Stimulated activated CD4-positive, alpha-beta T cell treated with anti-CD3 and anti-CD28 coated beads, Interleukin-15, amount 100 ng/mL, for 48 hours (primary cell): ENCODE measurements around the gene STEAP1B.

Source experiments
- DNase-seq, 2 donors: peaks; one replicate each; pipeline ENCODE4 v3.0.0-alpha.2; 2020; ENCODE audit warnings: low read depth in 2 of 2

Gene STEAP1B

DNA sequence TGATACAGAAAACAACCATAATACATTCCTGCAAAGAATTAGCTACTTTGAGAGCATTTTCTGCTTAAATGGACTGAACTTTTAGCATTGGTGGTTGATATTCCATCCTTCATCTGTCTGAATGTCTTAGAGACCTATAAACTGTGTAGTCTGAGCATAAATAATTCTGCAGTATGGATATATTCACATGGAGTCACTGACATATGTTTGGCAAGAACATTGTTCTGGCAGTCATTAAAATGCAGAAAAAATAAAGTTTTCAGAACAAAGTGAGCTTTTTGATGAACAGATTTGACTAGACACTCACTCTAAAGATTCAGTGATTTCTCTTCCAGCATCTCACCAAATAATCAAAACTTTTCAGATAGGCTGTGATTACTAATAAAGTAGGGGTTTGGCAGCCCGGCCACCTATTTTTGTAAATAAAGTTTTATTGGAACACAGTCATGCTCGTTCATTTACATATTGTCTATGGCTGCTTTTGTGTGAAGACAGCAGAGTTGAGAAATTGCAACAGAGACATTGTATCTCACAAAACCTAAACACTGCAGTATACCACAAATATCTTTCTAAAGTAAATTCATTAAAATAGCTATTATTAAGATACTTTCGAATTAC, 98.9 kb downstream of the STEAP1B start:
- DNase-seq, result no peak

DNA sequence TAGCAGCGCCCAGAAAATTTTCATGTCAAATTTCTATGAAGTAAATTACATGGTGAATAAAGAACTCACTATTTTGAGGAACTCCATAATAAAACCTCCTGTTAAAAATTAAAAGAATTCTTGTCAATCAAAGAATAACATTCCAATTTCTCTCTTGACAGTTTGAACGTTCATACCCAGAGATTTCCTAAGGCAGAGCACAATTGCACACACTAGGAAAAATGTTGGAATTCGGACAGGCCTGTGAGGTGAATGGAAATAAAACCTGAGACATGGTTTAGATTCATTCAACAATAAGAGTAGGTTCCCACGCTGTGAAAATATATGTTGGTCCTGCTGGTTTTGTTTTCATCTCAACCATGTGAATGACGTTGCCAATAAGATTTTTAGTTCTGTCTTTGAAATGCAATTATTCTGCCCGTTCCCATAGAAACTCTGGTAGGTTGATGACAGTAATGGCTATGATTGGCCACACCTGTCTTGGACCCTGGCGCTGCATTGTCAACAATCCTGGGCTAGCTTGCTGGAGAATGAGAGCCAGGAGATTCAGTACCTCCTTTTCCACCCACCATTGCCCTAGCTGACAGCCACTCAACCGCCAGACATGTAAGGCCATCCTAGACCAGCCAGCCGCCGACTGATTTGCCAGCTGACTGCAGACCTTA, 99.7 kb downstream of the STEAP1B start:
- DNase-seq, result no peak

DNA sequence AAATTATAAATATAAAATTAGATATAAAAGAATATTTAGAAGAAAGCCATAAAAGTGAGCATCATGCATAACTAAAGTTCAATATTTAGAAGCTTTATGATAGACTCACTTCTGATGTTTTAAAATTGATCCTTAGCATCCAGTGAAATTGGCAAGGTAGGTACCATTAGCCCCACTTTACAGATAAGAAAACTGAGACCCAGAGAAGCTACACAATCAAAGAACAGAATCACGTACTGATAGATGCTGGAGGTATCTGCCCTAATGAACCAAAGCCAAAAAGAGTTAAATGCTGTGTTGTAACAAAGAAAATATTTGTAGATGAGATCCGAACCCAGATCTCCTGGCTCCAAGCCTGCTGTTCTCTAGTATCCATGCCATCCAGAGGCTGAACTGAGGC, 100.4 kb downstream of the STEAP1B start:
- DNase-seq, result no peak

DNA sequence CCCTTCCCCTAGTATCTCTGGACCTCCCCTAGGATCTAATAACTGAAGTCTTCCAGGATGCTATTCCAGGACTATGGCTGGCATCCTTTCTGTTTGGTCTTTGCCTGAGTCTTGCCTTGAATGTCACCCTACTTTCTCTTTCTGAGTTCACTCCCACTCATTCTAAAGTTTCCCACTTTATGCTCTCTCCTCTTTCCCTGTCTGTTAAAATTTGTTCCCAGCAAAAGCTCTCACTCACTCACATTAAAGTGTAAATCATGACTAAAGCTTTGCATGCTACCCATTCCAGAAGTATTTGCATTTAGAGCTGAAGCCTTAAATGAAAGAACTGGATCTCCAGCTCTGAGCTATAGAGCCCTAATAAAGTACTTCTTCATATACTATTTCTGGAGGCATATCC, 100.9 kb downstream of the STEAP1B start:
- no peak for DNase-seq

DNA sequence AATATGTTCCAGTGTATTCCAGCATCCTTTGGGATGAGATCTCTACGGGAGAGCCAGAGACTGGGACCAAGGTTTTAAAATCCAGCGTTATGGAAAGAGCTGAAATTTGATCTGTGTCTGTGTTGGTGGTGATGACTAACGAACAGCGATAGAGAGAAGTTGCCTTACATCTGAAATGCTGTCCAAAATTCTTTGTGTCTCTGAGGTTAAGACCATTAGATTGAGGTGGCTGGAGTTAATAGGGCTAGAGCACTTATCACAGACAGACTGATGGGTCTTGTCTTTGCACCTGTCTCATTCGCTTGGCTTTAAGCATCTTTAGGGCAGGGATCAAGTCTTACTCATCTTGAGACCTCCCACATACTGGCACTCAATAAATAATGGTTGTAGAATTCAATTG, 102.0 kb downstream of the STEAP1B start:
- no peak for DNase-seq

DNA sequence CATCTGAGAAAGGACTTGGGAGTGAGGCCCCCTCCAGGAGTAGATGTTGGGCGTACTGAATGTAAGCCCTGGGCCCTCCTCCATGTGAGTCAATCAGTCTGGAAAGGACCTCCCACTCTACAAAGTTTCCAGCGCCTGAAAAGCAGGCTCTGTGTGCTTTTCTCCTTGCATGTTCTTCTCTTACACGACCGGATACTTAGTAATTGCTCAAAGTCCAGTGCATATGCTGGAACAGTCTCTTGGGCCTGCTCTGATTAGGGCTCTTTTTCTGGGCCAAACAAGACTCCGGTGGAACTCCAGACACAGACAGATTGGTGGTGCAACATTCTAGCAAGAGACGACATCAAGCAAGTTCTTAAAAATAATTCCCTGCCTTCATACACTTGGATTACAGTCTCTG, 104.8 kb downstream of the STEAP1B start:
- no peak for DNase-seq

DNA sequence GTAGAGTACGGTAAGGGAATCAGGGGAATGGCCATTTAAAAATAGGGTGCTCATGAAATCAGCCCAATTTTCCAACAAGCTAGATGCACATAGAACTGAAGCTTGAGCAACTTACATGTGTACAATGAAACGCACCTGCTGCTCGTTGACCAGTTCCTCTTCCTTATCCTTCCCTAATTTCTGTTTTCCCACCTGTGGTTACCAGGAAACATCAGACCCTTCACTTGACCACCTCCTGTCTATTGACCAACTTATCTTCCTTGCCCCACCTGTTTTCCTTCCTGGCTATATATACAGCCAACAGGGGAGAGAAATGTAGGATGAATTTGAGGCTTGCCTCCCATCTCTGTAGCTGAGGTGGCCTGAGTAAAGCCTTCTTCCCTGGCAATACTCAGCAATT, 105.2 kb downstream of the STEAP1B start:
- DNase-seq, result no peak

DNA sequence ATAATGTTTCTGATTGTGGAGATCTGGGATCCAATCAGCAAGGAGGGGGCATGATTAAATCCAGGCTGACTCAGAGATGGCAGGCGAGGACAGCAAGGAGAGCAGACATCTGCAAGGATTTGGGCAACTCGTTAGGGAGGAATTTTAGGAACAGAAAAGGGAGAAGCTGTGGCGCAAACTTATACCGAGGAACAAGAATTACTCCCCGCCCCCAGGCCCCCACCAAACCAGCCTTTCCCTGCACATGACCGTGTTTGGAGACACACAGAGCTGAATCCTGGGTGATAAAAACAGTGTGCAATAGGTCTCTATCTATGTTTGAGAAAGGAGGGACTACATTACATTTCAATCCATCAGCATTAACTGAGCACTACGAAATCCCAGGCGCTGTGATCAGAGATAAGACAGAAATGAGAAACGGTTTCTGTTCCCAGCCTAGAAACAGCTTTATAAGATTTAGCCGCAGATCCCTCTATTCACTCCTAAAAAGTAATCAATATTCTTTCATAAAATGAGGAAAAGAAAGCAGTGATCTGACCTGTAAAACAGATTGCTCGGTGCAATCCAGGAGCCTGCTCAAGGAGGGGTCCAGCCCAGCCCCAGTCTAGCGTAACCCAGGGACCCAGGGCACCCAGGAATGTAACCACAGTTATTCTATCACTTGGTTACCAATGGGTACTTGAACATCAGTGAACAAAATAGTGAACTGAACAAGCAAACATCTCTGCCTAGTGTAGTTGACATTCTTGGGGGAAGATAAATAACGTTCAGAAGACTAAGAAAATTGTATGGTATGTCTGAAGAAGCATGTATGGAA, 105.9 kb downstream of the STEAP1B start:
- no peak for DNase-seq

DNA sequence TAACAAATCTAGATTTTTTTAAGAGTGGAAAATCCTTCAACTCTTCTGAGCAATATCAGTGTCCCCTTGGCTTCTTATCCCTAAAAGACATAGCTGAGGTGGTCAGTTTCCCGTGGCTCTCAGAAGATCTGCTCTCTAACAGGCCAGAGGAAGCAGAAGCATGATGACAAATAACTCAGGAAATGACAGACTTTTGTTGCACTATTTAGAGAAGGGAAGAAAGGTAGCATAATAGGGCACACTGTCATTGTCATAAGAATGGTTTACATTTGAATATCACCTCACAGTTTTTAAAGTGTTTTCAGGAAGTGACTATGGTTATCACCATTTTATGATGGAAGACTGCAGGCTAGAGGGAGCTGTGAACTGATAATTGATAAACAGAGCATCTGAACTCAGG, 109.5 kb downstream of the STEAP1B start:
- DNase-seq, result no peak

DNA sequence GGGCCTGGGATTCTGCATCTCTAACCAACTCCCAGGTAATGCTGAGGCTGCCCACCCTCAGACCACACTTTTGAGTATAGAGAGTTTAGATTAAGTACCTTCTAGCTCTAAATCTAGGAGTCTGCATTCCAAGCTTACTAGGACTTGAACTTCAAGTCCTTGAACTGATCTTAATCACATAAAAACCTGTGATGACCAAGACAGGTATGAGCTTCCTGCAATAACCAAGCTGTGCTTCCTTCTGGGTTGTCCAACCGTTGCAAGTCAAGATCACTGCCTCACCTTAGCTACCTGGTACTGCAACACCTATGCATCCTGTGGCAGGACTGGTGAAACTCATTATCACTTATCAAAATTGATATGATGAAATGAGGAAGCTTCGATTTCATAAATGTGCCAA, 110.1 kb downstream of the STEAP1B start:
- no peak for DNase-seq

DNA sequence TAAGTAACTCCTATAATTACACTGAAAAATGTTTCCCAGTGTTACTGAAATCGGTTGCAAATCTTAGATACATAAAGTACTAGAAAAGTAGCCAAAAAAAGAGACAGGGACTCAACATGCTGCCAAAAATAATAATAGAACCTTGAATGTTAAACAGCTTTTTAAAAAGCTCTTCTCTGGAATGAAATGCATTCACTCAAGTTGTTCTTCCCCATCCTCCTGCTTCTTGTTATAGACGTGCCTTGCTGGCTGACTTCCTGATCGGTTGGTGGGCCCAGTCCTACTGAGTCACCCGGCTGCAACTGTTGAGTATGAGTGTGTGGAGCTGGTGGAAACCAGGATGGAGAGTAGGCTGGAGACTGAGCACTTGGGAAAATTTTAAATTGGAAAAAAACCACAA, 112.4 kb downstream of the STEAP1B start:
- no peak for DNase-seq

DNA sequence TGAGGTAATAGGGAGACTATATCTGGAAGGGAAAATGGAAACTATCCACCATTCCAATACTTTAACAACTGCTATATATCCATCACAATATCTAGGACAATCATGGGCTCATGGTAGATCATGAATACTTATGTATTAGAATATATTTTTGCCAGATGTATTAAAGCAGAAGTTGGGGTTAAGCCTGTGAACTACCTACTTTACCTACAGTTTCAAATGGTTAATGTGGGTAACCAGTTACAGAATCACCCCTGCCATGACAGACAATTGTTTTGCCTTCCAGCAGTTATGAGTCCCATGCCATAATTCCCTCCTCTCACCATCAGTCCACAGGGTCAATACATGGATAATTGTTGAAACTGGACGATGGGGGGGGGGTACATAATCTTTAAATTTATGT, 113.1 kb downstream of the STEAP1B start:
- no peak for DNase-seq

DNA sequence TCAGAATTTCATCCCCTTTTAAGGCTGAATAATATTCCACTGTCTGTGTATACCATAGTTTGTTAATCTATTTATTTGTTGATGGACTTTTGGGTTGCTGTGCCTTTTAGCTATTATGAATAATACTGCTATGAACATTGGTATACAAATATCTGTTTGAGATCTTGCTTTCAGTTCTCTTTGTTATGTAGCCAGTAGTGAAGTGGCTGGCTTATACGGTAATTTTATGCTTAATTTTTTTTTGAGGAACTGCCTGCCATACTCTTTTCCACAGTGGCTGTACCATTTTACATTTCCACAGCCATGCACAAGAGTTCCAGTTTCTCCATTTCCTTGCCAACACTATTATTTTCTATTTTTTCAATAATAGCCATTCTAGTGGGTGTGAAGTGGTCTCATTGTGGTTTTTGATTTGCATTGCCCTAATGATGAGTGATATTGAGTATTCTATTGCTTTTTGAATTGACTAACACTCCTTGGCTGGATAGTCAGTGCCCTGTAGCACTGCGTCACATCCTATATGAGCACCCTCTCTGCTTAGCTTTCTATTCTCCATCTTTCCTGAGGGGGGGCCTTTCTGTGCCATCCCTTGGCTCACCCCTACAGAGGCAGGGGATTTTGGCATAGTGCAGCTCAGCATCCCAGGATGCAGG, 113.7 kb downstream of the STEAP1B start:
- no peak for DNase-seq

DNA sequence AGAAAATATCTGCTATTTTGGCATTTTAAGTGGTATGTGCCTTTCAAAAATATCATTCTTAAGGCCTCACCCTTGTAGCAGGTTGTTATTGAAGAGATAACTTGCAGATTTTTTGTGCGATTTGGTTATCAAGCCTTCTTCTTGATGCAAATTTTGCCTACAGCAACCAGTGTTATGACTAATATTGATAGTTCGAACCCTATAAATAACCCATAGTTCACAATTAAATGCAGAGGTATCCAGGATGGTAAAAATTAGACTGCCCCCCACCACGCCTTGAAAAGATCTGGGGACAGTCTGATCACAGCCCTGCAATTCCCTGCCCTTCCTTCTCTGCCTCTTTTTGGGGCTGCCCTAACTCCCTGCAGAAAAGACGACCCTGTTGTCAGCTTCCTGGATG, 114.7 kb downstream of the STEAP1B start:
- DNase-seq, result no peak

DNA sequence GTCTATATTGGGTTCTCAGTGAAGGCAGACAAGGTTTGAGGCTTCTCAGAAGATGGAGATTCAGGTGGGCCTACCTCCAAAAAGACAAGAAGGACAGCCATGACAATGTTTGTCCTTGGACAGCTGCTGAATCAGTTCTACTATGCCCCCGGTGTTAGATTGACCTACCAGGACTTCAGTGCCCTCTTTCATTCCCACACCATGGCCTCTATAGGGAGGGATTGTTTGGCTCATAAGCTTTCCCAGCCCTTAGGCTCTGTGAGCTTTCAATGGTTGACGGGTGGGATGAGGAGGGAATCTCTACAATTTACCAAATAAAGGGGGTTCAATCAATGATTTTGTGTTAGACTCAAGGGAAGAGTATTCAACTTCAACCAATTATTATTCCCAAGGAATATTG, 119.7 kb downstream of the STEAP1B start:
- DNase-seq, result no peak

DNA sequence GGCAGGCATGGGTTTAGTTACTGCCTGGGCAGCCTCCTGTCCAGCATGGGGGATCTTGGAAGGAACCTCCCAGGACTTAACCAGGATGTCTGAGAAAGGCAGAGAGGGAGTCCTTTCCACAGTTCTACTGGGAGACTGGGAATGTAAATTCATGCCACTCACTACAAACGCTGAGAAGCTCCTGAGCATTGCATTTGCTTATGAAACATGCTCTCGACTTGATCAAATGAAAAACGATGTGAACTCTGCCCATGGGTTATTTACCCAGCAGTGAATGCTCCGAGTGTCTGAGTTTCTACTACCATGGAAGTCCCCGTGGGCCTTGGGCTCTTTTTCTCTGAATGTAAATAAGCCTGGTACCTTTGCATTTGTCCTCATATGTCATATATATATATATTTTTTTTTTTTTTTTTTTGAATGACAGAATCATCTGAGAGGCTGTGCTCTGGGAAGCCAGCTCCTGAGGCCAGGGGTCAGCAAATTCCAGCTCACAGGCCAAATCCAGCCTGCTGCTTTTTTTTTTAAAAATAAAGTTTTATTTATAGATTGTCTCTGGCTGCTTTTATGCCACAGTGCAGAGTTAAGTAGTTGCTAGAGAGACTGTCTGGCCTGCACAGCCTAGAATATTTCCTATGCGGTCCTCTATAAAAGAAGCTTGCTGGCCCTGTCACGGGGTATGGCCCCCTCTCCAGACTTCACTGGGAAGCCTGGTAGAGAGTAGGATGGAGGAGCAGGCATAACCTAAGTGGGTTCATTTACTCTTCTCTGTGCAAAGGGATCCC, 121.6 kb downstream of the STEAP1B start:
- no peak for DNase-seq

DNA sequence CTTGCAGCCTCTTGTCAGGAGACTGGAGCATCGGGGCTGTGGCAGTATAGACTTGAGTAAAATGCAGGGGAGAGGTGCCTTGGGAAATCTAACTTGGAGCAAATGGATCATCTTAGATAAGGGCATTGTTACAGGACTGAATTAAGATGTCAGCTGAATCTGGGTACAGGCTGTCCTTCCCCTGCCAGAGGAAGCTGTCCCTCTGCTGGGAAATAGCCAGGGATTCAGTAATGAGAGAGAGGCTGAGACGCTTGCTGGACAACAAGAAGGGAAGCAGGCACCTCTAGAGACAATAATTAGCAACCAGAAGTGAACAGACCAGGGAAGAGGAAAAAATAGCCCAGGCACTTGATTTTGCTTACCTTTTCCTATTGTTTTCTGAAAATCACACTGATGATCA, 122.3 kb downstream of the STEAP1B start:
- no peak for DNase-seq

DNA sequence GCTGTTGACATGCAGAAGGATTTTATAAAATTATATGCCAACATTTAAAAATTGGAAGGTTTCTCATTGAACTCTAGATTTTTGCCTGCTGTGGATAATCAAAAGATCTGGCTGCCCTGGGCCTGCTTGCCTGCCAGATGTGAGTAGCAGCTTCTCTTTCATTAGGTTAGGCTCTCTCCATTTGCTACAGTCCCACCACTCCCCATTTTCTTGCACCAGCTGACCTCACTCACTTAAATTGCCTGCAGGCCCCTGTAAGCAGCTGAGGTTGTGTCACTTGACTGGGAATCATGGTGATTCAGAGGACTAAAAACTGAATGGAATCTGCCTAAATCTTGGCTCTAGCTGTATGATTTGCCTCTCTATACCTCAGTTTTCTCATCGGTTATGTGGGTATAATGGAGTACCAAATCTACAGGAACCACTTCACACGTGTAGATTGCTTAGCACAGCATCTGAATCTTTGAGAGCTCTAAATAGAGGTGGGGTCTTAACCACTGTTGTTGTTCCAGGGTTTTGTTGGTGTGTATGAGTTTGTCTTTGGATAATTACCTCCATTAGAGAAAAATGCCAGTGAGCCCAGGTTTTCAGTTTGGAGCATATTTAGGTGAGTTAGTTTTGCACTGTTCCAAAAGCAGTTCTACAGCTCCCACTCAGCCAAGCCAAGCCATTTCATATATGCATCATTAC, 124.5 kb downstream of the STEAP1B start:
- DNase-seq, result no peak

DNA sequence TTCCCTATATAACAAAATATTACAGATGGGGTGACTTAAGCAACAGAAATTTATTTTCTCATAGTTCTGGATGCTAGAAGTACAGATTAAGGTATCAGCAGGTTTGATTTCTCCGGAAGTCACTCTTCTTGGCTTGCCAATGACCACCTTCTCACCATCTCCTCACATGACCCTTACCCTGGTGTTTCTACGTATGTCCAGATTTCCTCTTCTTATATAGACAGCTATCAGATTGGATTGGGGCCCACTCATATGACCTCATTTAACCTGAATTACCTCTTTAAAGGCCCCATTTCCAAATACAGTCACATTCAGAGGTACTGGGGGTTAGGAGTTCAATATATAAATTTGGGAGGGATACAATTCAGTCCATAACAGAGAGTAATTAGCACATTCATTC, 126.1 kb downstream of the STEAP1B start:
- no peak for DNase-seq

DNA sequence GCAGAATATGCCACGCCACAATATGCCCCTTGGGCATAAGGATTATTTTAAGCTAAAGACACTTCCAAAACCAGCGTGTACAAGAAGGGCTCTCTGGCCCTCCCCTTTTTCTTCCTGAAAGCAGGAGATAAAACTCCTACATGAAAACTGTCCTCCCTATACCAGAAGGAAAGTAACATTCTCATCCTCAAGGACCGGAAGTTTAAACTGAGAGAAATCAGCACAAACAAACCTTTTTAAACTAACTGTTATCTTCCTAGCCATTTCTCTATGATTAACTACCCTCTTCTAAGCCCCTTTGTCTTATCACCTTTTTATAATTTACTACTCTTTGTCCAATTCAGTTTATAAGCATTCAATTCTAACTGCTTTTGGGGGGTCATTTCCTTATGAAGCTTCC, 126.6 kb downstream of the STEAP1B start:
- no peak for DNase-seq

DNA sequence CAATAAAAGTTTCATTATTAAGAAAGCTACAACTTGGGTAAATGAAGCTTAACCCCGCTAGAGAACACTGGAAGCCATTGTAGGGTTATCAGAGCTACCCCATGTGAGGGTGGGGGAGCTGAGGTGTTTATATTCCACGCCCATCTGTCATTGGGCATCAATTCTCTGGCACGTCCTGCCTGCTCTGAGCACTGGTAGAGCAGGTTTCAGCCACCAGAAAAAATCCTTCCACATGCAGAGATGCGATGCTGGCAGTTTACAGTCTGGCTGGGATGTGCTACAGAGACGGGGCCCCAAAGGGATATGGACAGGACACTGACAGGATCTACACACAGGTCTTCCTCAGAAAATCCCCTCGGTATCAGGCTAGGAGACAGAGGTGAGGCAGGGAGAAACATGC, 127.1 kb downstream of the STEAP1B start:
- DNase-seq, result no peak
